Activated T-cell treated with anti-CD3 and anti-CD28 coated beads for 1 hour (primary cell): ENCODE data around the gene CACNA2D1.

Source experiments
- DNase-seq: peaks from one replicate; pipeline ENCODE4 v3.0.0-alpha.2; 2020; ENCODE audit warnings: low read depth

CACNA2D1 gene

GRCh38 chr7:82226191-82226590 lies 217.4 kb downstream of the CACNA2D1 start:
- no peak for DNase-seq

GRCh38 chr7:82224529-82224928 lies 219.0 kb downstream of the CACNA2D1 start:
- DNase-seq = no peak

- no peak for DNase-seq
Observed at GRCh38 chr7:82223580-82223979, 220.0 kb downstream of the CACNA2D1 start.

GRCh38 chr7:82221152-82221674 lies 222.4 kb downstream of the CACNA2D1 start:
- DNase-seq = no peak

GRCh38 chr7:82212466-82212865 lies 231.1 kb downstream of the CACNA2D1 start:
- no peak for DNase-seq

GRCh38 chr7:82211333-82211732 lies 232.2 kb downstream of the CACNA2D1 start:
- no peak for DNase-seq

GRCh38 chr7:82210416-82211184 lies 233.0 kb downstream of the CACNA2D1 start:
- no peak for DNase-seq

- DNase-seq = no peak
Observed at GRCh38 chr7:82209179-82209747, 234.3 kb downstream of the CACNA2D1 start.

GRCh38 chr7:82204694-82205093 lies 238.9 kb downstream of the CACNA2D1 start:
- no peak for DNase-seq

GRCh38 chr7:82202965-82203364 lies 240.6 kb downstream of the CACNA2D1 start:
- no peak for DNase-seq

GRCh38 chr7:82202107-82202506 lies 241.5 kb downstream of the CACNA2D1 start:
- DNase-seq = no peak

- no peak for DNase-seq
Observed at GRCh38 chr7:82200601-82201000, 243.0 kb downstream of the CACNA2D1 start.

GRCh38 chr7:82194016-82194643 lies 249.4 kb downstream of the CACNA2D1 start:
- no peak for DNase-seq

GRCh38 chr7:82188636-82189035 lies 254.9 kb downstream of the CACNA2D1 start:
- DNase-seq = no peak

- DNase-seq = no peak
Observed at GRCh38 chr7:82185443-82185842, 258.1 kb downstream of the CACNA2D1 start.

GRCh38 chr7:82183634-82184033 lies 259.9 kb downstream of the CACNA2D1 start:
- DNase-seq = no peak

- DNase-seq = no peak
Observed at GRCh38 chr7:82179311-82179710, 264.3 kb downstream of the CACNA2D1 start.

GRCh38 chr7:82175319-82175718 lies 268.3 kb downstream of the CACNA2D1 start:
- DNase-seq = no peak

GRCh38 chr7:82173400-82174021 lies 270.1 kb downstream of the CACNA2D1 start:
- DNase-seq = no peak

GRCh38 chr7:82172881-82173280 lies 270.7 kb downstream of the CACNA2D1 start:
- DNase-seq = no peak

GRCh38 chr7:82172017-82172416 lies 271.6 kb downstream of the CACNA2D1 start:
- no peak for DNase-seq

- DNase-seq = no peak
Observed at GRCh38 chr7:82167558-82168314, 275.8 kb downstream of the CACNA2D1 start.
